Lung microvascular endothelial cell (primary cell): Measurements from ENCODE around the gene VPS33B. TPM values are rescaled to one million over a fixed set of nuclear protein-coding genes. Genes with fewer than 3 reads are reported as not detected.

Experiments
- DNase-seq, 2 donors: peaks; one replicate each; pipeline versions ENCODE4 v3.0.0 to v3.0.0-alpha.2; 2010; ENCODE audit warnings: low read depth in 2 of 2
- total RNA-seq: library from RNA; depleted of rRNA; stranded (reverse); fragments of >200 nt; gene quantifications from 2 replicates; pipeline ENCODE4 v1.2.1, GENCODE V29; 2014

VPS33B gene
- total RNA-seq, 1 donor from 2014 or later = 10.5 TPM

- DNase-seq = no peak
Observed at GRCh38 chr15:90952901-90953677, 69.3 kb downstream of the VPS33B start.

GRCh38 chr15:90950676-90951075 lies 71.7 kb downstream of the VPS33B start:
- DNase-seq = no peak

GRCh38 chr15:90949979-90950675 lies 72.3 kb downstream of the VPS33B start:
- no peak for DNase-seq

Other genes with a start within 250 kb of the VPS33B start
- gene FURIN, start 154.0 kb downstream of the VPS33B start, total RNA-seq = 47.9 and 56.0 TPM in 2 replicates
- 45.5 and 49.0 TPM in 2 replicates for gene FES, start 138.1 kb downstream of the VPS33B start, total RNA-seq
- gene MAN2A2, start 119.3 kb downstream of the VPS33B start, total RNA-seq = 16.8 and 28.8 TPM in 2 replicates
- 8.1 and 9.2 TPM in 2 replicates for gene HDDC3, start 90.0 kb downstream of the VPS33B start, total RNA-seq
- 80.9 and 93.1 TPM in 2 replicates for gene UNC45A, start 87.3 kb downstream of the VPS33B start, total RNA-seq
- gene RCCD1, start 67.7 kb downstream of the VPS33B start, total RNA-seq = 3.3 and 4.6 TPM in 2 replicates
- gene PRC1, start 28.1 kb downstream of the VPS33B start, total RNA-seq = 22.6 and 60.6 TPM in 2 replicates
- 0.22 and 0.40 TPM in 2 replicates for gene SV2B, start 77.7 kb upstream of the VPS33B start, total RNA-seq